AG10803 (cell line): ENCODE measurements around the gene PITPNC1.
"Not testable (repeated sequence)": the region's sequence is repeated elsewhere in the genome, so short reads cannot be mapped to it uniquely, and the experiment has no call there.

Experiments
- DNase-seq: peaks from one replicate; pipeline ENCODE4 v3.0.0; 2010; ENCODE audit warnings: low read depth
- H3K4me3 ChIP-seq: 2 replicates; pipeline ENCODE4 v1.5.1; 2011; ENCODE audit warnings: mild to moderate bottlenecking, low read length, control low read depth
- TF ChIP-seq, protein P1 (sequence below): conservative IDR thresholded peaks from 2 replicates; pipeline ENCODE4 v1.5.1; 2011; ENCODE audit warnings: mild to moderate bottlenecking, low read length, control low read depth, inconsistent platforms

PITPNC1 gene

DNA sequence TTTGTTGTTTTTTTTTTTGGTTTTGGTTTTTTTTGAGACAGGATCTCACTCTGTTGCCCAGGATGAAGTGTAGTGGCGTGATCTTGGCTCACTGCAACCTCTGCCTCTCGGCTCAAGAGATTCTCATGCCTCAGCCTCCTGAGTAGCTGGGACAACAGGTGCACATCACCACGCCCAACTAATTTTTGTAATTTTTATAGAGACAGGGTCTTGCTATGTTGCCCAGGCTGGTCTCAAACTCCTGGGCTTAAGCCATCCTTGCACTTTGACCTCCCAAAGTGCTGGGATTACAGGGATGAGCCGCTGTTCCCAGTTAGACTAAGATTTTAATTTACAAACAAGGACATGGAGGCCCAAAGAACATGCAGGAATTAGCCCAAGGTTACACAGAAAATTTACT, 248.9 kb downstream of the PITPNC1 start:
- no peak for DNase-seq
- H3K4me3 ChIP-seq: no peak overlapping the region
- TF ChIP-seq, protein P1, sequence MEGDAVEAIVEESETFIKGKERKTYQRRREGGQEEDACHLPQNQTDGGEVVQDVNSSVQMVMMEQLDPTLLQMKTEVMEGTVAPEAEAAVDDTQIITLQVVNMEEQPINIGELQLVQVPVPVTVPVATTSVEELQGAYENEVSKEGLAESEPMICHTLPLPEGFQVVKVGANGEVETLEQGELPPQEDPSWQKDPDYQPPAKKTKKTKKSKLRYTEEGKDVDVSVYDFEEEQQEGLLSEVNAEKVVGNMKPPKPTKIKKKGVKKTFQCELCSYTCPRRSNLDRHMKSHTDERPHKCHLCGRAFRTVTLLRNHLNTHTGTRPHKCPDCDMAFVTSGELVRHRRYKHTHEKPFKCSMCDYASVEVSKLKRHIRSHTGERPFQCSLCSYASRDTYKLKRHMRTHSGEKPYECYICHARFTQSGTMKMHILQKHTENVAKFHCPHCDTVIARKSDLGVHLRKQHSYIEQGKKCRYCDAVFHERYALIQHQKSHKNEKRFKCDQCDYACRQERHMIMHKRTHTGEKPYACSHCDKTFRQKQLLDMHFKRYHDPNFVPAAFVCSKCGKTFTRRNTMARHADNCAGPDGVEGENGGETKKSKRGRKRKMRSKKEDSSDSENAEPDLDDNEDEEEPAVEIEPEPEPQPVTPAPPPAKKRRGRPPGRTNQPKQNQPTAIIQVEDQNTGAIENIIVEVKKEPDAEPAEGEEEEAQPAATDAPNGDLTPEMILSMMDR: no peak

DNA sequence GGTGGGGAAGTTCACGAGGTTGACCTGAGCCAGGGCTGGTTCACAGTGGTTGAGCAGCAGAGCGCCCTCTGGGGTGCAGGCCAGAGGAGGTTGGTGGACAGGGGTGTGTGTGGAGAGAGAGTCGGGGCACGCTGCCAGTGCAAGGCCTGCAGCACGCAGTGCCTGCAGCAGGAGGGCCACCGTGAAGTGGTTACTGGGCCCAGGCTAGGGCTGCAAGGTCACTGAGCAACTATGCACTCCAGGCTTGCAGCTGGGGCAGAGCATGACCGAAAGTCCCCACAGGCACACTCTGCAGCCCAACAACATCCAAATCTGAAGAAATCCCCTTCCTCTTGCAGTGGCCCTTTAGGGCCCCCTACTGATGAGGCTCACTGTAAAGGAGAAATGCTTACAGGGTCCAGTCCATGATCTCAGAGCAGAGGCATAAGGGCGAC, 251.5 kb downstream of the PITPNC1 start:
- TF ChIP-seq, protein P1: no peak
- H3K4me3 ChIP-seq: no peak overlapping the region
- DNase-seq: no peak

DNA sequence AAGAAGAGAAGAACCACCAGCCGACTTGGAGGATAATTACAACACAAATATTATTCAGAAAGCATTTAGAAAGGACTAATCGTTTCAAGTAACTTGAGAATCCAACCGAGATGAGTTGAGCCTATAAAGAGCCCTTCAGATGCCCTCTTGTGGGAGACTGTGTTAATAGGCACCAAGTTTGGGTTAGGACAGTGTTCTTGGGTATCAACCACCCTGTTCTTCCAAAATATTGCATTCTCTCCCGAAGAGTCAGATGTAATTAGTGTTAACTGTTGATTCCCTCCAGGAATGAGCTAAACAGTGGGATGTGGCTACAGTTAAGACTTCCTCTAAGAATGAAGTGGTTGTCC, 252.9 kb downstream of the PITPNC1 start:
- no peak overlapping the region for H3K4me3 ChIP-seq
- TF ChIP-seq, protein P1: peak; percentile 86
- peak; percentile 82 for DNase-seq

DNA sequence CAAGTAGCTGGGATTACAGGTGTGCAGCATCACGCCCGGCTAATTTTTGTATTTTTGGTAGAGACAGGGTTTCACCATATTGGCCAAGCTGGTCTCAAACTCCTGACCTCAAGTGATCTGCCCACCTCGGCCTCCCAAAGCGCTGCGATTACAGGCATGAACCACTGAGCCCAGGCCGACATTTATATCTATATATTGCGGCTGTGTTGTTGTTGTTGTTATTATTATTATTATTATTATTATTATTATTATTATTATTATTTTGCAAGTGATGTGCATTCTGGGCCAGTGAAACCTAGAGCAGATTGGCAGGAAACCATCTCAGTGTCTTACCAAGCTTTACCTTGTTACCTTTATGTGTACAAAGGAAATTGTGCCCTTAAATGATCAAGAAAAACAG, 253.8 kb downstream of the PITPNC1 start:
- DNase-seq, H3K4me3 ChIP-seq: not testable (repeated sequence)

DNA sequence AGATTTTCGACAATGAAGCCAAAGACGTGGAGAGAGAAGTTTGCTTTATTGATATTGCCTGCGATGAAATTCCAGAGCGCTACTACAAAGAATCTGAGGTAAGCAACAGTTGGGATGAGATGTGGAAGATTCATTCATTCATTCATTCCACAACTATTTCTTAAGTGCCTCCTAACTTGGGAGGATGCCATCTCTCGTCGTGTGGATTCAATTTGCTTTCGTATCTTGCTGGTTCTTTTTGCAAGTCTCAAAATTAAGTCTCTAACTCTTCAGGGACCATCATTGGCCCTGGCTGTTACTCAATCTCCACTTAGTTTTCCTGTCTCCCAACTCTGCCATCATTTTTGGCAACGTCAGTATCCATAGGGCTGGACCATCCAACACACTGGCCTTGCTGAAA, 255.1 kb downstream of the PITPNC1 start:
- DNase-seq: peak; percentile 45
- no peak overlapping the region for H3K4me3 ChIP-seq
- TF ChIP-seq, protein P1: no peak

DNA sequence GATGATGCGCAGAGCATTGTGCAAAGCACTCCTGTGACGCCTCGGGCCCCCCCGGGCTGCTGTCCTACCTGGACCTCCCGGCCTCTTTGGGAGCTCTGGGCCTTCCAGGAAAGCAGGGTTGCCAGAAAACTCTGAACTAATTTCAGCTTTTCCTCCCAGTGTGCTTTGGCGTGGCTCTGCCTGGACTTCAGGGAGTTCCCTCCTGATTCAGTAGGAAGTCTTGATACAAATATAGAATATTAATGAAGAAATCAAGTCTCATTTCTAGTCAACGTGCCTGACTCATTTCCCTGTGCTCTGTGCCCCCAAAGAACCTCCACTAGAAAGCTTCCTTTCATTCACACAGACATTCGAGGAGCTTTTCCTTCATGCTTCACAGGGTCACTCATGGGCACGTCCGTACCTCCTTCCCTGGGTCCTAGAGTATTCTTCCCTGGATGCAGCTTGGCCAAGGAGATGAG, 256.7 kb downstream of the PITPNC1 start:
- no peak for DNase-seq
- TF ChIP-seq, protein P1: no peak
- no peak overlapping the region for H3K4me3 ChIP-seq

DNA sequence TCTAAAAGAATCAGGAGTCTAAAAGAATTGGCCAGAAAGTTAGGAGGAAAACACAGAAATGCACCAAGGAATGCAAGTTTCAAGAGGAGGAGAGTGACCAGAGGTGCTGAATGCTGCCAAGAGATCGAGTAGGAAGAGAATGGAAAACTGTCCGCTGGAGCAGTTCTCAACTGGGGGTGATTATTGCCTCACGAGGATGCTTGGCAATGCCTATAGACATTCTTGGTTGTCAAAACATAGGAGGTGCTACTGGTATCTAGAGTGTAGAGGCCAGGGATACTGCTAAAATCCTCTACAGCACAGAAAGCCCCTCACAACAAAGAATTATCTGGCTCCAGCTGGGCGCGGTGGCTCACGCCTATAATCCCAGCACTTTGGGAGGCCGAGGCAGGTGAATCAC, 258.6 kb downstream of the PITPNC1 start:
- no peak for DNase-seq
- no peak overlapping the region for H3K4me3 ChIP-seq
- TF ChIP-seq, protein P1: no peak

DNA sequence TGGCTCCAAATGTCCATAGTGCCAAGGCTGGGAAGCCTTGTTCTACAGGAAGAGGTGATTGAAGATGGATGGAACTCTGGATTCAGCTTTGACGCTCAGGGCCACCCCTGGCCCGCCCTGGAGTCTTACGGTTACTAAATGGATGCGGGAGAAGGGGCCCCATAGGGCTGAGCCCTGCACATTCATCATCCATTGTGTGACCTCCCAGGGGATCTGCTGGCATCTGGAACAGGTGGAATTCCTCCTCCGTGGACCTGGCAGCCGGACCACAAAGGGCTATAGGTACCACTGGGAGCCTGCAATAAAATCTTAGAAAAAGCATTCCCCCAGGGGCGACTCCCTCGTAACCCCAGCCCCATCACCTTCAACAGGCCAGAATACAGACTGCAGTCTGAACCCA, 259.2 kb downstream of the PITPNC1 start:
- no peak for DNase-seq
- TF ChIP-seq, protein P1: no peak
- no peak overlapping the region for H3K4me3 ChIP-seq
